GM18861 (cell line): Measurements from ENCODE around the gene HACD4.
"Not testable (repeated sequence)": the region's sequence is repeated elsewhere in the genome, so short reads cannot be mapped to it uniquely, and the experiment has no call there.

Source experiments
- ATAC-seq: cut with Tn5 transposase; IDR thresholded peaks from one replicate; pipeline ENCODE4 v1.9.1; 2021; ENCODE audit not compliant: unreplicated experiment

Gene HACD4

GRCh38 chr9:20973246-20973947 lies 58.0 kb downstream of the HACD4 start:
- not testable (repeated sequence) for ATAC-seq

DNA sequence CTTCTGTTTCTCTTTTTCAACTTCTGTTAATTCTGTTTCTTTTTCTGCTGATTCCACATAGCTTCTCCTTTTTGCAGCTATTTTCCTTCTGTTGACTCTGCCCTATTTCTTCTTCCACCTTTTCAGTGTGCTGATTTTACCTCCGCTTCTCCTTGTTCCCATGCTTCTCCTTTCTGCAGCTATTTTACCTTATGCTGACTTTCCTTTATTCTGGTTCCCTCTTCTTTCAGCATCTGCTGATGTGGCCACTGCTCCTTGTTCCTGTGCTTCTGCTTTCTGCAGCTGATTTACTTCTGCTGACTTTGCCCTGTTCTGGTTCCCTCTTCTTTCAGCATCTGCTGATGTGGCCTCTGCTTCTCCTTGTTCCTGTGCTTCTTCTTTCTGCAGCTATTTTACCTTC lies 58.8 kb downstream of the HACD4 start:
- ATAC-seq = no peak

DNA sequence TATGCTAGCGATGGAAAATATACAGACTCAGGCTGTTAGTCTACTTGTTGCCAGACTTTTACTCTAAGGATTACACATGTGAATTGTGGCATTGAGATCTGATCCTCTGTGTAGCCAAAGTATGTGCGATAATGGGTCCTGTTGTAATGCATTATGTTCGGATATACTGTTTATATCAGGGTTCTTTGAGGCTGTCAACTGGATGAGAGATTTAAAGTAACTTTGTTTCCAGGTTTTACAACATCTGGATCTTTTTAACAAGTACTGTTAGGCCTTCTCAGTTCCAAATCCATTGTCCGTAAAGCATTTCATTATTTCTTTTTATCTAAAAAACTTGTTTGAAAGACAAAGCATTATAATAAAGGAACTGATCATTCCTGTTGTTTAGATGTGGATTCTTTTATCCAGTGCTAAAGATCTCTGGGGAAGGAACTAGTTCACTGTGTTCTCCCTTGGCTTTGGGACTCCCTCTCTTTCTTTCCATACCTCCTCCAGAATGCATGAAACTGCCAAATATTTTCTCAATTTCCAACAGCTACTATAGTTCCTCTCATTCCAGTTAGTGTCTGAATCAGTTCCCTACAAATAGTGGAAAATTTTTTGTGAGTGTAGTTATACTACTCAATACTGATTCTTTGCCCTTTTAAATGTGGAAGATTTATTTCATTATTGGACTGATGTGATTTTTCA lies 68.8 kb downstream of the HACD4 start:
- no peak for ATAC-seq

- ATAC-seq = no peak
Measured at GRCh38 chr9:20950707-20951106, 80.7 kb downstream of the HACD4 start.
